Keratinocyte (primary cell): Measurements from ENCODE around the gene G6PD. TPM values are rescaled to one million over a fixed set of nuclear protein-coding genes. Genes with fewer than 3 reads are reported as not detected.

Experiments
- DNase-seq: peaks from one replicate; pipeline ENCODE4 v3.0.0-alpha.2; 2011; ENCODE audit warnings: low read depth, missing footprints, low spot score
- FAIRE-seq: peaks from 2 replicates; lab custom pipeline; 2011; peaks lifted over from hg19 to GRCh38; lab: Jason Lieb, UNC
- H2AFZ ChIP-seq: 2 replicates; pipeline ENCODE4 v1.6.0; 2012; ENCODE audit warnings: low read length, control low read depth, inconsistent platforms; ENCODE audit not compliant: control insufficient read depth
- H3K27ac ChIP-seq: 2 replicates; pipeline ENCODE4 v1.5.1; 2011; ENCODE audit warnings: low read length; ENCODE audit not compliant: control insufficient read depth, insufficient read depth
- H3K27me3 ChIP-seq: 3 replicates; pipeline ENCODE4 v1.6.0; 2011; ENCODE audit warnings: low read length; ENCODE audit not compliant: control insufficient read depth, insufficient read depth; ENCODE audit errors: extremely low read depth
- H3K36me3 ChIP-seq, 2 experiments: 2 replicates in 1 of 2; 3 replicates in 1 of 2; pipeline ENCODE4 v1.5.1; 2011; ENCODE audit warnings: low read length in 2 of 2, mild to moderate bottlenecking in 1 of 2; ENCODE audit not compliant: control insufficient read depth in 2 of 2, insufficient read depth in 2 of 2; ENCODE audit errors: extremely low read depth in 1 of 2
- H3K4me1 ChIP-seq: 3 replicates; pipeline ENCODE4 v1.5.1; 2011; ENCODE audit warnings: low read length; ENCODE audit not compliant: control insufficient read depth, insufficient read depth; ENCODE audit errors: extremely low read depth
- H3K4me2 ChIP-seq: 3 replicates; pipeline ENCODE4 v1.6.0; 2011; ENCODE audit warnings: low read depth, low read length; ENCODE audit not compliant: control insufficient read depth, insufficient read depth; ENCODE audit errors: extremely low read depth
- H3K4me3 ChIP-seq, 3 experiments: fragments of 200-600 bp in 1 of 3; sonication (generic) in 1 of 3; 2 replicates in 2 of 3; 3 replicates in 1 of 3; pipeline ENCODE4 v1.5.1; 2011 to 2016; ENCODE audit warnings: low read length in 3 of 3, mild to moderate bottlenecking in 3 of 3, control low read depth in 2 of 3, inconsistent platforms in 1 of 3, low read depth in 1 of 3, mixed read lengths in 1 of 3, mixed run types in 1 of 3, moderate library complexity in 1 of 3; ENCODE audit not compliant: control insufficient read depth in 2 of 3, insufficient read depth in 2 of 3; ENCODE audit errors: extremely low read depth in 1 of 3
- H3K79me2 ChIP-seq: 2 replicates; pipeline ENCODE4 v1.6.0; 2012; ENCODE audit warnings: low read length; ENCODE audit not compliant: control insufficient read depth, insufficient read depth
- H3K9ac ChIP-seq: 3 replicates; pipeline ENCODE4 v1.6.0; 2011; ENCODE audit warnings: low read length; ENCODE audit not compliant: control insufficient read depth, insufficient read depth; ENCODE audit errors: extremely low read depth
- H3K9me1 ChIP-seq: 3 replicates; pipeline ENCODE4 v1.6.0; 2011; ENCODE audit warnings: low read length; ENCODE audit not compliant: control insufficient read depth, insufficient read depth; ENCODE audit errors: extremely low read depth
- H3K9me3 ChIP-seq: 2 replicates; pipeline ENCODE4 v1.5.1; 2012; ENCODE audit warnings: low read depth, low read length; ENCODE audit not compliant: control insufficient read depth
- H4K20me1 ChIP-seq: 3 replicates; pipeline ENCODE4 v1.6.0; 2011; ENCODE audit warnings: low read length; ENCODE audit not compliant: control insufficient read depth, insufficient read depth; ENCODE audit errors: extremely low read depth
- EZH2 ChIP-seq: IDR thresholded peaks from one replicate; pipeline ENCODE4 v1.6.1; 2012; ENCODE audit warnings: inconsistent platforms, mild to moderate bottlenecking, low read length, moderate library complexity
- dilution Hi-C: fragments of 300-500 bp; cut with MboI; formaldehyde crosslinking; loops from one replicate; pipeline ENCODE4 v1.7.0; 2020; ENCODE audit warnings: low sequenced_read_pairs; ENCODE audit not compliant: extremely low pct_ligation_motif_present
- polyA plus RNA-seq, 5 experiments: library from polyadenylated mRNA; depleted of rRNA in 3 of 5; stranded (reverse) in 3 of 5; stranded (forward) in 1 of 5; unstranded in 1 of 5; fragments of >200 nt; gene quantifications; 1 replicate in 1 of 5; 2 replicates in 3 of 5; 3 replicates in 1 of 5; pipeline versions ENCODE4 v1.2.1 to v1.2.3, GENCODE V29; 2011 to 2012; ENCODE audit warnings: missing spikeins in 2 of 5, low read depth in 1 of 5, low replicate concordance in 1 of 5
- TF ChIP-seq, protein P1 (sequence below), 3 experiments: IDR thresholded peaks in 1 of 3; conservative IDR thresholded peaks in 1 of 3; optimal IDR thresholded peaks in 1 of 3; 2 replicates in 2 of 3; 3 replicates in 1 of 3; pipeline versions ENCODE3 to v1.5.1; 2011; ENCODE audit warnings: low read length in 3 of 3, mild to moderate bottlenecking in 3 of 3, moderate library complexity in 2 of 3, control low read depth in 1 of 3, inconsistent platforms in 1 of 3; ENCODE audit not compliant: insufficient read depth in 2 of 3; ENCODE audit errors: extremely low read depth in 1 of 3

G6PD gene
- polyA plus RNA-seq, 1 donor (not counting 4 experiments of a cell fraction or from before 2014, with no cell fraction given), result 41.6 TPM

DNA sequence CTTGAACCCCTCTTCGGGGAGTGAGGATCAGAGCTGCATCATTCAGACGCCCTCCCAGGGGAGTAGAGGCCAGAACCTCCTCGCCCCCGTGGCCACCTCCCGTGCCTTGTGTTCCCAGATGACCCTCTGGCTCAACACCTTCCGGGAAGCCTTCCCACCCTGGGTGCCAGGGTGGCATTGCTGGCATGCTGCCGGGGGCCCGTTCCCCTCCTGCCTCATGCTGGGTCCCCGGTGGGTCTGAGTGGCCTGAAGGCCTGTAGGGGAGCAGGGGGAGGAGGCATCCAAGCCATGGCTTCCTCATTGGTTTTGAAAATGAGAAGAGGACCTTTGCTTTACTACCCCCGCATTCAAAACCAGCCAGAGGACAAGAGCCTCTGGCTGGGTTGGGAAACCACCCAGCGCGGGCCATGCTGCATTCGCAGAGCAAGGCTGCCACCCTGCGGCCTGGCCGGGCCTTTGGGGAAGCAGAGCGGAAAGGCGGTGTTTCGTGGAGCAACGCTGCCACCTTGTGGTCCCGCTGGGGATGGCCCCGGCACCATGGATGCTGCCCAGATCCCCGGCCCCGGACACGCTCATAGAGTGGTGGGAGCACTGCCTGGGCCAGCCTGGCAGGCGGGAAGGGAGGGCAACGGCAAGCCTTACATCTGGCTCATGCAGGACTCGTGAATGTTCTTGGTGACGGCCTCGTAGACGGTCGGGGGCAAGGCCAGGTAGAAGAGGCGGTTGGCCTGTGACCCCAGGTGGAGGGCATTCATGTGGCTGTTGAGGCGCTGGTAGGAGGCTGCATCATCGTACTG lies 11.9 kb downstream of the G6PD start:
- no peak overlapping the region for H3K4me3 ChIP-seq
- no peak overlapping the region for H3K27ac ChIP-seq
- H3K9ac ChIP-seq, result no peak overlapping the region
- DNase-seq (no peak), FAIRE-seq (no peak)
- TF ChIP-seq, protein P1, sequence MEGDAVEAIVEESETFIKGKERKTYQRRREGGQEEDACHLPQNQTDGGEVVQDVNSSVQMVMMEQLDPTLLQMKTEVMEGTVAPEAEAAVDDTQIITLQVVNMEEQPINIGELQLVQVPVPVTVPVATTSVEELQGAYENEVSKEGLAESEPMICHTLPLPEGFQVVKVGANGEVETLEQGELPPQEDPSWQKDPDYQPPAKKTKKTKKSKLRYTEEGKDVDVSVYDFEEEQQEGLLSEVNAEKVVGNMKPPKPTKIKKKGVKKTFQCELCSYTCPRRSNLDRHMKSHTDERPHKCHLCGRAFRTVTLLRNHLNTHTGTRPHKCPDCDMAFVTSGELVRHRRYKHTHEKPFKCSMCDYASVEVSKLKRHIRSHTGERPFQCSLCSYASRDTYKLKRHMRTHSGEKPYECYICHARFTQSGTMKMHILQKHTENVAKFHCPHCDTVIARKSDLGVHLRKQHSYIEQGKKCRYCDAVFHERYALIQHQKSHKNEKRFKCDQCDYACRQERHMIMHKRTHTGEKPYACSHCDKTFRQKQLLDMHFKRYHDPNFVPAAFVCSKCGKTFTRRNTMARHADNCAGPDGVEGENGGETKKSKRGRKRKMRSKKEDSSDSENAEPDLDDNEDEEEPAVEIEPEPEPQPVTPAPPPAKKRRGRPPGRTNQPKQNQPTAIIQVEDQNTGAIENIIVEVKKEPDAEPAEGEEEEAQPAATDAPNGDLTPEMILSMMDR (optimal IDR thresholded peaks at IDR 0.05 in 1 of 3, IDR thresholded peaks at IDR 0.05 in 1 of 3, conservative IDR thresholded peaks at IDR 0.05 in 1 of 3; ENCODE audit: extremely low read depth in 1 of 3, insufficient read depth in 2 of 3, low read length in 3 of 3), result peak in 2 of 3 experiments; percentile 81 to 99
- no peak for TF ChIP-seq EZH2
- no peaks in the 10 kb centered on the region for H3K79me2 ChIP-seq
- H3K27me3 ChIP-seq, result no peaks in the 10 kb centered on the region
- H3K4me1 ChIP-seq, result no peaks in the 10 kb centered on the region
- no peaks in the 10 kb centered on the region for H3K9me3 ChIP-seq
- dilution Hi-C loops, result no loop called here
- no peaks in the 10 kb centered on the region for H3K9me1 ChIP-seq
- no peak overlapping the region for H2AFZ ChIP-seq
- H3K4me2 ChIP-seq, result no peak overlapping the region
- peaks cover 10 to 13% of the 10 kb centered on the region in 2 experiments for H3K36me3 ChIP-seq
- no peaks in the 10 kb centered on the region for H4K20me1 ChIP-seq

DNA sequence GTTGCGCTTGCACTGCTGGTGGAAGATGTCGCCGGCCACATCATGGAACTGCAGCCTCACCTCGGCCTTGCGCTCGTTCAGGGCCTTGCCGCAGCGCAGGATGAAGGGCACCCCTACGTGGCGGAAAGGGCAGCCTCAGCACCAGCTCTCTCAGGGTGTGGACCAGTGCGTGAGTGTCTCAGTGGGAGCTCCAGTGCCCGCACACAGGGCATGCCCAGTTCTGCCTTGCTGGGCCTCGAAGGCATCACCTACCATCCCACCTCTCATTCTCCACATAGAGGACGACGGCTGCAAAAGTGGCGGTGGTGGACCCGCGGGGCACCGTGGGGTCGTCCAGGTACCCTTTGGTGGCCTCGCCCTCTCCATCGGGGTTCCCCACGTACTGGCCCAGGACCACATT lies 14.0 kb downstream of the G6PD start:
- H4K20me1 ChIP-seq, result no peaks in the 10 kb centered on the region
- no peak overlapping the region for H3K4me3 ChIP-seq
- H3K4me2 ChIP-seq, result no peak overlapping the region
- TF ChIP-seq, protein P1 (optimal IDR thresholded peaks at IDR 0.05 in 1 of 3, IDR thresholded peaks at IDR 0.05 in 1 of 3, conservative IDR thresholded peaks at IDR 0.05 in 1 of 3; ENCODE audit: extremely low read depth in 1 of 3, insufficient read depth in 2 of 3, low read length in 3 of 3), result no peak
- no peak for TF ChIP-seq EZH2
- H3K27me3 ChIP-seq, result no peaks in the 10 kb centered on the region
- no peak overlapping the region for H3K27ac ChIP-seq
- DNase-seq, result no peak
- no peaks in the 10 kb centered on the region for H3K9me3 ChIP-seq
- FAIRE-seq, result no peak
- H3K9ac ChIP-seq, result no peak overlapping the region
- no peak overlapping the region for H2AFZ ChIP-seq
- no peaks in the 10 kb centered on the region for H3K9me1 ChIP-seq
- no peaks in the 10 kb centered on the region for H3K4me1 ChIP-seq
- H3K79me2 ChIP-seq, result no peaks in the 10 kb centered on the region
- peaks cover 10 to 13% of the 10 kb centered on the region in 2 experiments for H3K36me3 ChIP-seq
- dilution Hi-C loops, result no loop called here
